ENCODE measurements around the gene RPL10L. TPM values are rescaled to one million over a fixed set of nuclear protein-coding genes. Genes with fewer than 3 reads are reported as not detected.

The RPL10L gene
- total and polyA plus RNA-seq, 2 donors (not counting 1 experiment from before 2014, with no cell fraction given): not detected

DNA sequence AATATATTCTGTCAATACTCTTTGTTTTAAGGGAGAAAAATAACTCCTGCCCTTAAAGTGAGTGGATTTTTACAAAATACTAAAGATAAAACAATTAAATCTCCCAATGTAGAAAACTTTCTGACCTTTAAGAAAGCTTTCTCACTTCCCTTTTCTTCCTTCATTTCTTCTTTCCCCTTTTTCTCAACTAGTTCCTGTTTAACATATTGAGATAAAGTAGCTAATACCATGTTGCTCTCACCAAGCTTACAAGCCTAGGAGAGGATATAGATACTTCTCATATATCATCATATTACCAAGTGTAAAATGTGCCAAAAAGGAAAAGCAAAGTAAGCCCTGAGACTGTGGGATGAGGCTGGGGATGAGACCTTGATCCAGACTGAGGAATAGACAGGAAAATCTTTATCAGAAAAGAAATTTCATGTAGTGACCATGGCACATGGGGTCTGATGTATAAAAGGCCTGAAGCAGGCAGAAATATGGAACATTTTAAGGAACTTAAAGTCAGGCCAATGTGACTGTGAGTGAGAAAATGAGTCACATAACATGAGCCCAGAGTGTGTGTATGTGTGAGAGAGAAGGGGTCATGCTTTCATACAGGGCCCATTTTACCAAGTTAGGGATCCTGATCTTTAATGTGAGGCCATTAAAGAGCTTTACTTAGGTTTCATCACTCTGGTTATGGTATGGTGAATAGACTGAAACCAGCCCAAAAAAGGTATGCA is 1.6 kb upstream of the RPL10L start:
- POLR2A ChIA-PET: no interaction called here
- no peak overlapping the region for H3K27ac ChIP-seq (ENCODE audit: low read length in 2 of 2)
- CTCF ChIA-PET: no interaction called here
- no peak overlapping the region for H3K4me2 ChIP-seq (replicated peaks; ENCODE audit: low read depth, low read length, poor library complexity, severe bottlenecking)
- Mint-ChIP-seq H3K27me3 (no peaks in the 10 kb centered on the region), H3K27ac (no peak overlapping the region), H3K9me3 (ENCODE audit: insufficient read depth) (no peaks in the 10 kb centered on the region), H3K4me1 (no peaks in the 10 kb centered on the region), H3K4me3 (no peak overlapping the region)
- intact Hi-C loops (cut with micrococcal nuclease): no loop called here
- no peak overlapping the region for H3K4me3 ChIP-seq (ENCODE audit: control extremely low read depth in 1 of 5, extremely low read depth in 1 of 5, insufficient read depth in 1 of 5, low read depth in 2 of 5, low read length in 4 of 5)
- no peak overlapping the region for H2AFZ ChIP-seq (ENCODE audit: insufficient read depth, low read depth, low read length, poor library complexity, severe bottlenecking)
- DNase-seq (no peak), ATAC-seq (ENCODE audit: low read depth) (no peak)
- H3K36me3 ChIP-seq (replicated peaks in 1 of 2; ENCODE audit: control extremely low read depth in 1 of 2, control insufficient read depth in 1 of 2, extremely low read depth in 1 of 2, insufficient read depth in 2 of 2, low read length in 1 of 2): no peaks in the 10 kb centered on the region
- TF ChIP-seq, protein P1, sequence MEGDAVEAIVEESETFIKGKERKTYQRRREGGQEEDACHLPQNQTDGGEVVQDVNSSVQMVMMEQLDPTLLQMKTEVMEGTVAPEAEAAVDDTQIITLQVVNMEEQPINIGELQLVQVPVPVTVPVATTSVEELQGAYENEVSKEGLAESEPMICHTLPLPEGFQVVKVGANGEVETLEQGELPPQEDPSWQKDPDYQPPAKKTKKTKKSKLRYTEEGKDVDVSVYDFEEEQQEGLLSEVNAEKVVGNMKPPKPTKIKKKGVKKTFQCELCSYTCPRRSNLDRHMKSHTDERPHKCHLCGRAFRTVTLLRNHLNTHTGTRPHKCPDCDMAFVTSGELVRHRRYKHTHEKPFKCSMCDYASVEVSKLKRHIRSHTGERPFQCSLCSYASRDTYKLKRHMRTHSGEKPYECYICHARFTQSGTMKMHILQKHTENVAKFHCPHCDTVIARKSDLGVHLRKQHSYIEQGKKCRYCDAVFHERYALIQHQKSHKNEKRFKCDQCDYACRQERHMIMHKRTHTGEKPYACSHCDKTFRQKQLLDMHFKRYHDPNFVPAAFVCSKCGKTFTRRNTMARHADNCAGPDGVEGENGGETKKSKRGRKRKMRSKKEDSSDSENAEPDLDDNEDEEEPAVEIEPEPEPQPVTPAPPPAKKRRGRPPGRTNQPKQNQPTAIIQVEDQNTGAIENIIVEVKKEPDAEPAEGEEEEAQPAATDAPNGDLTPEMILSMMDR (IDR thresholded peaks at IDR 0.05): no peak
- no peak for TF ChIP-seq EZH2 (IDR thresholded peaks at IDR 0.05; ENCODE audit: borderline replicate concordance, insufficient read depth, low read depth, low read length, poor library complexity, severe bottlenecking)
- H4K20me1 ChIP-seq (ENCODE audit: control insufficient read depth, insufficient read depth, low read length, poor library complexity, severe bottlenecking): no peaks in the 10 kb centered on the region
- H3K79me2 ChIP-seq (ENCODE audit: control insufficient read depth, insufficient read depth, low read length): no peaks in the 10 kb centered on the region
- H3K4me1 ChIP-seq (ENCODE audit: control insufficient read depth in 2 of 2, insufficient read depth in 2 of 2, low read length in 2 of 2): no peaks in the 10 kb centered on the region
- peaks cover 0 to 11% (median 0%) of the 10 kb centered on the region in 3 donors for H3K9me3 ChIP-seq (ENCODE audit: control extremely low read depth in 1 of 3, control insufficient read depth in 2 of 3, insufficient read depth in 1 of 3, low read length in 2 of 3)
- H3K9ac ChIP-seq (ENCODE audit: low read length): no peak overlapping the region
- H3K27me3 ChIP-seq (replicated peaks in 1 of 4; ENCODE audit: control extremely low read depth in 1 of 4, control insufficient read depth in 3 of 4, insufficient read depth in 4 of 4, low read length in 3 of 4): no peaks in the 10 kb centered on the region

DNA sequence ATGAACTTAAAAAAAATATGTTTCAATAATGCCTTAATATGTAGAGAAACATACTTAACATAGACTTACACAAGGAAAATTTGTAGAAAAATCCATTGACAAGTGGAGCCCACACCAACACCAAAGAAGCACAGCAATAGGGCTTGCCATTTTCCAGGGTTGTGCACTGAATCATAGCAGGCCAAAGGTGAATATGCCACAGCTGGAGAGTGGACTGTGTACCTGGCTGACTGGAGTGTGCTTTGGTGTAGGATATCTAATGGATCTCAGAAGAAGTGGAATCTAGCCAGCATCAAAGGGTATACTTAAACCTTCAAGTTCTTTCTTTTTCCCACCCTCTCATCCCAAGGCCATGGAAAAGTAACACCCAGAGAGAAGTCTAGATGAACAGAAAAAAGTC is 4.8 kb downstream of the RPL10L start:
- DNase-seq: no peak
- POLR2A ChIA-PET: no interaction called here
- CTCF ChIA-PET: no interaction called here

More for the DNA sequence above, 4.8 kb downstream of the RPL10L start:
- ATAC-seq (ENCODE audit: low read depth): no peak
- TF ChIP-seq, protein P1 (IDR thresholded peaks at IDR 0.05): no peak
- no peak for TF ChIP-seq EZH2 (IDR thresholded peaks at IDR 0.05; ENCODE audit: borderline replicate concordance, insufficient read depth, low read depth, low read length, poor library complexity, severe bottlenecking)
- intact Hi-C loops (cut with micrococcal nuclease): no loop called here
- no peak overlapping the region for H3K27ac ChIP-seq (ENCODE audit: low read length in 2 of 2)
- Mint-ChIP-seq H3K27ac (no peak overlapping the region), H3K4me3 (no peak overlapping the region), H3K4me1 (no peaks in the 10 kb centered on the region), H3K9me3 (ENCODE audit: insufficient read depth) (no peaks in the 10 kb centered on the region), H3K27me3 (no peaks in the 10 kb centered on the region)
- H2AFZ ChIP-seq (ENCODE audit: insufficient read depth, low read depth, low read length, poor library complexity, severe bottlenecking): no peak overlapping the region
- no peaks in the 10 kb centered on the region for H3K36me3 ChIP-seq (replicated peaks in 1 of 2; ENCODE audit: control extremely low read depth in 1 of 2, control insufficient read depth in 1 of 2, extremely low read depth in 1 of 2, insufficient read depth in 2 of 2, low read length in 1 of 2)
- no peak overlapping the region for H3K4me3 ChIP-seq (ENCODE audit: control extremely low read depth in 1 of 5, extremely low read depth in 1 of 5, insufficient read depth in 1 of 5, low read depth in 2 of 5, low read length in 4 of 5)
- H3K27me3 ChIP-seq (replicated peaks in 1 of 4; ENCODE audit: control extremely low read depth in 1 of 4, control insufficient read depth in 3 of 4, insufficient read depth in 4 of 4, low read length in 3 of 4): no peaks in the 10 kb centered on the region
- no peak overlapping the region for H3K4me2 ChIP-seq (replicated peaks; ENCODE audit: low read depth, low read length, poor library complexity, severe bottlenecking)
- H3K9me3 ChIP-seq (ENCODE audit: control extremely low read depth in 1 of 3, control insufficient read depth in 2 of 3, insufficient read depth in 1 of 3, low read length in 2 of 3): peaks cover 0 to 10% (median 0%) of the 10 kb centered on the region in 3 donors
- no peaks in the 10 kb centered on the region for H3K4me1 ChIP-seq (ENCODE audit: control insufficient read depth in 2 of 2, insufficient read depth in 2 of 2, low read length in 2 of 2)
- H4K20me1 ChIP-seq (ENCODE audit: control insufficient read depth, insufficient read depth, low read length, poor library complexity, severe bottlenecking): no peaks in the 10 kb centered on the region
- no peaks in the 10 kb centered on the region for H3K79me2 ChIP-seq (ENCODE audit: control insufficient read depth, insufficient read depth, low read length)
- no peak overlapping the region for H3K9ac ChIP-seq (ENCODE audit: low read length)
